Measurements from ENCODE around the gene TMEM150B. TPM values are rescaled to one million over a fixed set of nuclear protein-coding genes. Genes with fewer than 3 reads are reported as not detected.

Gene TMEM150B
- total and polyA plus RNA-seq, 2 donors (not counting 1 experiment from before 2014, with no cell fraction given), result 1.4 TPM; not detected in 1

GRCh38 chr19:55339889-55340783, 15.0 kb upstream of the TMEM150B start:
- H3K4me2 ChIP-seq (replicated peaks; ENCODE audit: low read depth, low read length, poor library complexity, severe bottlenecking), result peak overlapping the region; percentile 99
- H3K27ac Mint-ChIP-seq, result peak overlapping the region; percentile 93
- H3K4me1 Mint-ChIP-seq, result peaks cover 20% of the 10 kb centered on the region
- H4K20me1 ChIP-seq (ENCODE audit: control insufficient read depth, insufficient read depth, low read length, poor library complexity, severe bottlenecking), result no peaks in the 10 kb centered on the region
- peaks cover 16 to 28% of the 10 kb centered on the region in 2 donors for H3K4me1 ChIP-seq (ENCODE audit: control insufficient read depth in 2 of 2, insufficient read depth in 2 of 2, low read length in 2 of 2)
- H3K9ac ChIP-seq (ENCODE audit: low read length), result peak overlapping the region; percentile 74
- H3K4me3 ChIP-seq (ENCODE audit: control extremely low read depth in 1 of 5, extremely low read depth in 1 of 5, insufficient read depth in 1 of 5, low read depth in 2 of 5, low read length in 4 of 5), result peak overlapping the region; percentile 41 to 81 (median 59)
- H3K27me3 ChIP-seq (replicated peaks in 1 of 4; ENCODE audit: control extremely low read depth in 1 of 4, control insufficient read depth in 3 of 4, insufficient read depth in 4 of 4, low read length in 3 of 4), result peaks cover 0 to 23% (median 9%) of the 10 kb centered on the region in 4 experiments
- no peaks in the 10 kb centered on the region for H3K9me3 Mint-ChIP-seq (ENCODE audit: insufficient read depth)
- H3K79me2 ChIP-seq (ENCODE audit: control insufficient read depth, insufficient read depth, low read length), result peaks cover 17% of the 10 kb centered on the region
- H3K27ac ChIP-seq (ENCODE audit: low read length in 2 of 2), result peak overlapping the region; percentile 31 to 68
- TF ChIP-seq CTCF (IDR thresholded peaks at IDR 0.05) (no peak), EZH2 (IDR thresholded peaks at IDR 0.05; ENCODE audit: borderline replicate concordance, insufficient read depth, low read depth, low read length, poor library complexity, severe bottlenecking) (no peak)
- DNase-seq (peak; percentile 52), ATAC-seq (ENCODE audit: low read depth) (no peak)
- H3K36me3 ChIP-seq (replicated peaks in 1 of 2; ENCODE audit: control extremely low read depth in 1 of 2, control insufficient read depth in 1 of 2, extremely low read depth in 1 of 2, insufficient read depth in 2 of 2, low read length in 1 of 2), result peaks cover 0 to 10% of the 10 kb centered on the region in 2 experiments
- H2AFZ ChIP-seq (ENCODE audit: insufficient read depth, low read depth, low read length, poor library complexity, severe bottlenecking), result peak overlapping the region; percentile 38
- peaks cover 0 to 7% (median 0%) of the 10 kb centered on the region in 3 donors for H3K9me3 ChIP-seq (ENCODE audit: control extremely low read depth in 1 of 3, control insufficient read depth in 2 of 3, insufficient read depth in 1 of 3, low read length in 2 of 3)
- 3% methylated on average over 33 of the region's 44 CpGs for WGBS (ENCODE audit: insufficient coverage)
- peak overlapping the region; percentile 94 for H3K4me3 Mint-ChIP-seq
- intact Hi-C loops (cut with micrococcal nuclease), result loop anchor here (1.0 to 5.0 kb wide), 10 partner anchors 14 to 1473 kb away; partner anchors contain the start of genes COX6B2, HSPBP1, ISOC2 and MYADM
- ChIA-PET POLR2A (interaction anchor here (0.7 to 1.8 kb wide), 14 partner anchors 34 to 1181 kb away, joined by 3 to 12 read pairs (median 4); partner anchors contain the start of genes FIZ1, HSPBP1, LENG1 and SYT5), CTCF (interaction anchor here (0.6 to 1.8 kb wide), 13 partner anchors 9 to 266 kb away, joined by 3 to 12 read pairs (median 5); partner anchors contain the start of genes PPP6R1, TMEM238 and ZNF865)
- peaks cover 16% of the 10 kb centered on the region for H3K27me3 Mint-ChIP-seq
